OCI-LY3 (cell line): ENCODE results near the gene WNT2.

Source experiments
- H2AFZ ChIP-seq: fragments of 200-600, 300-600 bp; shearing (Covaris generic); 2 replicates; pipeline ENCODE4 v1.6.0; 2014; ENCODE audit warnings: antibody characterized with exemption, low read depth, low read length
- H3K27ac ChIP-seq: fragments of 200-600, 300-600 bp; sonication (generic); 2 replicates; pipeline ENCODE4 v1.5.1; 2014; ENCODE audit warnings: mild to moderate bottlenecking, low read length, moderate library complexity, mixed read lengths
- H3K27me3 ChIP-seq: fragments of 200-600, 300-600 bp; sonication (generic); 2 replicates; pipeline ENCODE4 v1.6.1; 2014; ENCODE audit warnings: low read depth, low read length, mixed read lengths
- H3K36me3 ChIP-seq: fragments of 200-600, 300-600 bp; sonication (generic); replicated peaks from 2 replicates; pipeline ENCODE3; 2014; ENCODE audit warnings: low read depth, low read length, mixed read lengths
- H3K4me1 ChIP-seq: fragments of 300-600, 200-600 bp; sonication (generic); 2 replicates; pipeline ENCODE4 v1.6.1; 2014; ENCODE audit warnings: low read length, mixed read lengths
- H3K4me2 ChIP-seq: fragments of 200-600, 300-600 bp; sonication (generic); 2 replicates; pipeline ENCODE4 v1.6.1; 2014; ENCODE audit warnings: low read length, mixed read lengths
- H3K4me3 ChIP-seq: fragments of 300-600, 200-600 bp; sonication (generic); 2 replicates; pipeline ENCODE4 v1.5.1; 2014; ENCODE audit warnings: antibody characterized with exemption, mild to moderate bottlenecking, low read length, moderate library complexity
- H3K79me2 ChIP-seq: fragments of 300-600, 200-600 bp; shearing (Covaris generic); 2 replicates; pipeline ENCODE4 v1.6.1; 2014; ENCODE audit warnings: mild to moderate bottlenecking, low read length, mixed read lengths
- H3K9ac ChIP-seq: fragments of 300-600, 200-600 bp; shearing (Covaris generic); 2 replicates; pipeline ENCODE4 v1.6.0; 2014; ENCODE audit warnings: mild to moderate bottlenecking, low read length, moderate library complexity
- H3K9me3 ChIP-seq: fragments of 200-600, 300-600 bp; shearing (Covaris generic); 2 replicates; pipeline ENCODE4 v1.6.1; 2014; ENCODE audit warnings: low read length, mixed read lengths; ENCODE audit not compliant: insufficient read depth
- H4K20me1 ChIP-seq: fragments of 200-600, 300-600 bp; sonication (generic); 2 replicates; pipeline ENCODE4 v1.6.1; 2016; ENCODE audit warnings: low read length, mixed read lengths; ENCODE audit not compliant: insufficient read depth
- EZH2phosphoT487 ChIP-seq: fragments of 200-600 bp; shearing (Covaris generic); IDR thresholded peaks from 2 replicates; pipeline ENCODE4 v1.6.1; 2018; ENCODE audit warnings: antibody characterized with exemption, mixed run types, low read depth
- TF ChIP-seq, protein P1 (sequence below): fragments of 200-600, 300-600 bp; sonication (generic); IDR thresholded peaks from 2 replicates; pipeline ENCODE4 v1.5.1; 2014; ENCODE audit warnings: antibody characterized with exemption, low read length, low read depth

WNT2 gene

DNA sequence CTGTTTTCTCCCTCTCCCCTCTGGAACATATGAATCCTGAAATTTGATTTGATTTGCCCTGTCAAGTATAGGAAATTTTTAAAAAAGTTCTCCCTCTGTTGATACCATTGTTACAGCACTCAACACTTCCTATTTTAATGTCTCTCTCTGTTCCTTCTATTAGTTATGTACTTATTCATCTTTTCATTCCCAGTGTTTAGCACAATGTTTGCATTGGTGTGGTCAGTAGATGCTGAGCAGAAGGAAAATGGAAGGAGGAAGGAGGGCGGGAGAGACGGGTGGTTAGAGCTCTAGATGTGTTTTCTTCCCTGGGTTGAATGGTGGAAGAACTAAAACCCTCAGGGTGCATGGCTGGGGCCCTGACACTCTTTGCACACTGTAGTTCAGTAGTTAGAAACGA lies 79.5 kb downstream of the WNT2 start:
- no peaks in the 10 kb centered on the region for H3K79me2 ChIP-seq
- H3K9ac ChIP-seq: no peak overlapping the region
- no peak overlapping the region for H2AFZ ChIP-seq
- H3K9me3 ChIP-seq: peaks cover 6% of the 10 kb centered on the region; the same call in 1 of the 2 replicates
- no peak overlapping the region for H3K4me3 ChIP-seq
- H3K27me3 ChIP-seq: no peaks in the 10 kb centered on the region
- H3K4me1 ChIP-seq: peaks cover 8% of the 10 kb centered on the region
- H3K36me3 ChIP-seq: no peaks in the 10 kb centered on the region
- no peak overlapping the region for H3K27ac ChIP-seq
- H4K20me1 ChIP-seq: no peaks in the 10 kb centered on the region
- no peak for TF ChIP-seq EZH2phosphoT487
- TF ChIP-seq, protein P1, sequence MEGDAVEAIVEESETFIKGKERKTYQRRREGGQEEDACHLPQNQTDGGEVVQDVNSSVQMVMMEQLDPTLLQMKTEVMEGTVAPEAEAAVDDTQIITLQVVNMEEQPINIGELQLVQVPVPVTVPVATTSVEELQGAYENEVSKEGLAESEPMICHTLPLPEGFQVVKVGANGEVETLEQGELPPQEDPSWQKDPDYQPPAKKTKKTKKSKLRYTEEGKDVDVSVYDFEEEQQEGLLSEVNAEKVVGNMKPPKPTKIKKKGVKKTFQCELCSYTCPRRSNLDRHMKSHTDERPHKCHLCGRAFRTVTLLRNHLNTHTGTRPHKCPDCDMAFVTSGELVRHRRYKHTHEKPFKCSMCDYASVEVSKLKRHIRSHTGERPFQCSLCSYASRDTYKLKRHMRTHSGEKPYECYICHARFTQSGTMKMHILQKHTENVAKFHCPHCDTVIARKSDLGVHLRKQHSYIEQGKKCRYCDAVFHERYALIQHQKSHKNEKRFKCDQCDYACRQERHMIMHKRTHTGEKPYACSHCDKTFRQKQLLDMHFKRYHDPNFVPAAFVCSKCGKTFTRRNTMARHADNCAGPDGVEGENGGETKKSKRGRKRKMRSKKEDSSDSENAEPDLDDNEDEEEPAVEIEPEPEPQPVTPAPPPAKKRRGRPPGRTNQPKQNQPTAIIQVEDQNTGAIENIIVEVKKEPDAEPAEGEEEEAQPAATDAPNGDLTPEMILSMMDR: no peak
- H3K4me2 ChIP-seq: peak overlapping the region; percentile 3; the same call in 1 of the 2 replicates

DNA sequence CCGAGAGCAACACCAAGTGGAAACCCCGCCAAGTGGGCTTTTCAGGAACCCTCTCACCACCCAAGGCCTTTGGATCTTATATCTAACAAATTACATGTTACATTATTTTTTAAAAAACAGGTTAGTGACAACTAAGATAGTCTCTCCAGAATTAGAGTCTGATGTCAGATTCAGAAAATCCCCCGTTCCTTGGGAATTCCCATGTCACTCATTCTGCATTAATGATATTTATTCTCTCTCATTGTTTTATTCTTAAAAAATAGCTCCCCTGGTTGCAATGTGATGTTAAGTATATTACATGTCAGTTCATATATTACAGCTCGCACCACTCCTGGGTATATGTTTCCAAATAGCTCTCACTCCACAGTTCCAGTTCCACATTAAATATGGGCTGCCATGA lies 81.8 kb downstream of the WNT2 start:
- Histone ChIP-seq H2AFZ (no peak overlapping the region), H3K36me3 (no peaks in the 10 kb centered on the region), H3K4me2 (no peak overlapping the region), H3K9ac (no peak overlapping the region), H3K79me2 (no peaks in the 10 kb centered on the region), H3K4me1 (peaks cover 20% of the 10 kb centered on the region), H3K27ac (no peak overlapping the region), H3K4me3 (no peak overlapping the region), H3K9me3 (peaks cover 6% of the 10 kb centered on the region; the same call in 1 of the 2 replicates), H3K27me3 (no peaks in the 10 kb centered on the region), H4K20me1 (no peaks in the 10 kb centered on the region)
- no peak for TF ChIP-seq EZH2phosphoT487
- TF ChIP-seq, protein P1: no peak

DNA sequence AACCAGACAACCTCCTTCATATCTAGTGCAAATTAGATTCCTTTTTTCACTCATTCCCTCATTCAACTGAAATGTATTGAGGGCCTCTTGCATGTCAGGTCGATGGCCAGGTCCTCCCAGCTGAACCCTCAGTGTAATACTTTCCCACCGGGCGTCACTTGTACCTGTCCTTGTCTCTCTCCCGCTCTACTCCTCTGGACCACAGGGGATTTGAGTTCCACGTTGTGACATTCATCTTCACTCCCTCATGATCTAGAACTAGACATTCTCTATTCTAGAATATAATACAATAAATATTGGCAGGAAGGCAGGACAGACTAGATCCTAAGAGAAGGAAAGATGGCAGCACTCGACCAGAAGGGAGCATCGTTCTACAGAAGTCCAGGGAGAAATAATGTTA lies 83.9 kb downstream of the WNT2 start:
- TF ChIP-seq, protein P1: no peak
- no peak for TF ChIP-seq EZH2phosphoT487
- Histone ChIP-seq H3K36me3 (no peaks in the 10 kb centered on the region), H3K27me3 (no peaks in the 10 kb centered on the region), H3K4me3 (no peak overlapping the region), H3K79me2 (no peaks in the 10 kb centered on the region), H3K27ac (no peak overlapping the region), H3K4me2 (no peak overlapping the region), H3K9ac (no peak overlapping the region), H3K4me1 (peaks cover 20% of the 10 kb centered on the region), H2AFZ (no peak overlapping the region), H4K20me1 (no peaks in the 10 kb centered on the region), H3K9me3 (no peaks in the 10 kb centered on the region)

DNA sequence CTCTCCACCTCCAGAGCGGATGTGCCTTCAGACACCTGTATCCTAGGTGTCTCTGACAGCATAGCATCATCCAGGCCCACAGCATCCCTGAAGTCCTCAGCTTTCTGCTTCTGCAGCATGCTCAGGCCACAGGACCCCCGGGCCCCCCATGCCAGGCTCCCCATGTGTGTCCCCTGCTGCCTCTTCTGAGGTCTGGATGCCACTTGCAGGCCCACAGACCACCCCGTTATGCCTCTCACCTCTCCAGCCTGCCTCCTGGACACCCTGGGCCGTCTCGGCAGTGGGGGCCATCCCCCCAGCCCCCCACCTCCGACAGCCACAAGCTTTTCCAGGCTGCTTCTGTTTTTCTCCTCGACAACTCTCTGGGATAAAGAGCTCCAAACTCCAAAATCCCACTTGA lies 84.4 kb downstream of the WNT2 start:
- no peak overlapping the region for H3K27ac ChIP-seq
- no peaks in the 10 kb centered on the region for H3K79me2 ChIP-seq
- no peak overlapping the region for H3K4me2 ChIP-seq
- H3K9me3 ChIP-seq: no peaks in the 10 kb centered on the region
- H2AFZ ChIP-seq: no peak overlapping the region
- no peaks in the 10 kb centered on the region for H3K27me3 ChIP-seq
- H3K9ac ChIP-seq: no peak overlapping the region
- H3K4me3 ChIP-seq: no peak overlapping the region
- no peaks in the 10 kb centered on the region for H4K20me1 ChIP-seq
- H3K36me3 ChIP-seq: no peaks in the 10 kb centered on the region
- peaks cover 17% of the 10 kb centered on the region for H3K4me1 ChIP-seq
- no peak for TF ChIP-seq EZH2phosphoT487
- TF ChIP-seq, protein P1: no peak
